GM12891 (cell line): ENCODE measurements around the gene LRRC40. TPM values are rescaled to one million over a fixed set of nuclear protein-coding genes. Genes with fewer than 3 reads are reported as not detected.

Source experiments
- DNase-seq: peaks from one replicate; pipeline ENCODE4 v3.0.0; 2011; ENCODE audit warnings: low spot score; ENCODE audit not compliant: insufficient read length
- FAIRE-seq: peaks from 2 replicates; lab custom pipeline; 2011; peaks lifted over from hg19 to GRCh38; lab: Jason Lieb, UNC
- PAX5 ChIP-seq: IDR thresholded peaks from 2 replicates; pipeline ENCODE4 v1.6.1; 2011; ENCODE audit warnings: low read length, moderate library complexity, mild to moderate bottlenecking; ENCODE audit not compliant: insufficient read depth, severe bottlenecking
- POLR2A ChIP-seq: IDR thresholded peaks from 2 replicates; pipeline ENCODE4 v1.6.1; 2011; ENCODE audit warnings: low read depth, low read length, control low read depth
- POLR2AphosphoS5 ChIP-seq: IDR thresholded peaks from 2 replicates; pipeline ENCODE4 v1.6.1; 2011; ENCODE audit warnings: low read depth, low read length, control low read depth
- POU2F2 ChIP-seq: IDR thresholded peaks from 2 replicates; pipeline ENCODE4 v1.6.1; 2011; ENCODE audit warnings: low read depth, mild to moderate bottlenecking, control low read depth, low read length, moderate library complexity
- SPI1 ChIP-seq: IDR thresholded peaks from 2 replicates; pipeline ENCODE4 v1.6.1; 2011; ENCODE audit warnings: low read depth, low read length, control low read depth
- TAF1 ChIP-seq: IDR thresholded peaks from 2 replicates; pipeline ENCODE4 v1.6.1; 2011; ENCODE audit warnings: low read depth, low read length, control low read depth
- polyA plus RNA-seq: library from polyadenylated mRNA; unstranded; fragments of >200 nt; gene quantifications from one replicate; pipeline ENCODE4 v1.2.1, GENCODE V29; 2012; ENCODE audit warnings: low read depth, missing spikeins, inconsistent platforms; ENCODE audit not compliant: missing spikeins

LRRC40 gene
- polyA plus RNA-seq = 8.2 TPM

- FAIRE-seq (peak; percentile 96), DNase-seq (peak; percentile 64)
- peak; percentile 74 for TF ChIP-seq POLR2A
- TF ChIP-seq POU2F2 = peak; percentile 15; the same call in 1 of the 2 replicates
- TF ChIP-seq POLR2AphosphoS5 = peak; percentile 61
- no peak for TF ChIP-seq SPI1
- TF ChIP-seq PAX5 = no peak
- peak; percentile 66 for TF ChIP-seq TAF1
Observed at GRCh38 chr1:70205434-70206118, at the start of gene LRRC40. Gene LRRC40 (minus strand): TSS chr1:70205579. CDS start chr1:70205540, 39 bp downstream.

GRCh38 chr1:70248729-70249128, 43.4 kb upstream of the LRRC40 start:
- DNase-seq = no peak
- FAIRE-seq = no peak
- TF ChIP-seq SPI1 (no peak), POU2F2 (no peak), TAF1 (no peak), POLR2A (no peak), PAX5 (no peak), POLR2AphosphoS5 (no peak)

GRCh38 chr1:70247768-70248167, 42.4 kb upstream of the LRRC40 start:
- no peak for TF ChIP-seq SPI1
- DNase-seq = no peak
- no peak for FAIRE-seq

GRCh38 chr1:70247122-70247521, 41.7 kb upstream of the LRRC40 start:
- TF ChIP-seq POU2F2 (no peak), SPI1 (no peak), POLR2A (no peak), POLR2AphosphoS5 (no peak), TAF1 (no peak), PAX5 (no peak)
- FAIRE-seq (no peak), DNase-seq (no peak)

- no peak for DNase-seq
- no peak for FAIRE-seq
- TF ChIP-seq POLR2A = no peak
- no peak for TF ChIP-seq SPI1
- TF ChIP-seq POU2F2 = no peak
- no peak for TF ChIP-seq TAF1
- no peak for TF ChIP-seq PAX5
- TF ChIP-seq POLR2AphosphoS5 = no peak
Observed at GRCh38 chr1:70239940-70240339, 34.6 kb upstream of the LRRC40 start.

- DNase-seq = no peak
- no peak for FAIRE-seq
- TF ChIP-seq TAF1 = no peak
- TF ChIP-seq POLR2AphosphoS5 = no peak
- TF ChIP-seq POU2F2 = no peak
- no peak for TF ChIP-seq POLR2A
- no peak for TF ChIP-seq PAX5
- no peak for TF ChIP-seq SPI1
Observed at GRCh38 chr1:70234733-70235132, 29.4 kb upstream of the LRRC40 start.

GRCh38 chr1:70231475-70231874, 26.1 kb upstream of the LRRC40 start:
- DNase-seq (no peak), FAIRE-seq (no peak)
- no peak for TF ChIP-seq SPI1
- no peak for TF ChIP-seq PAX5
- no peak for TF ChIP-seq POU2F2
- TF ChIP-seq POLR2AphosphoS5 = no peak
- no peak for TF ChIP-seq TAF1
- no peak for TF ChIP-seq POLR2A

GRCh38 chr1:70228670-70229069, 23.3 kb upstream of the LRRC40 start:
- no peak for DNase-seq
- FAIRE-seq = no peak
- TF ChIP-seq POLR2A (no peak), POU2F2 (no peak), SPI1 (no peak), PAX5 (no peak), POLR2AphosphoS5 (no peak), TAF1 (no peak)

GRCh38 chr1:70227439-70227838, 22.1 kb upstream of the LRRC40 start:
- DNase-seq (no peak), FAIRE-seq (peak; percentile 60)
- no peak for TF ChIP-seq POU2F2
- TF ChIP-seq PAX5 = no peak
- TF ChIP-seq TAF1 = no peak
- no peak for TF ChIP-seq SPI1
- TF ChIP-seq POLR2A = no peak
- no peak for TF ChIP-seq POLR2AphosphoS5

GRCh38 chr1:70224954-70225353, 19.6 kb upstream of the LRRC40 start:
- no peak for DNase-seq
- no peak for FAIRE-seq
- TF ChIP-seq PAX5 (no peak), TAF1 (no peak), POLR2AphosphoS5 (no peak), POU2F2 (no peak)
